ENCODE results near the gene ANKH.

DNA sequence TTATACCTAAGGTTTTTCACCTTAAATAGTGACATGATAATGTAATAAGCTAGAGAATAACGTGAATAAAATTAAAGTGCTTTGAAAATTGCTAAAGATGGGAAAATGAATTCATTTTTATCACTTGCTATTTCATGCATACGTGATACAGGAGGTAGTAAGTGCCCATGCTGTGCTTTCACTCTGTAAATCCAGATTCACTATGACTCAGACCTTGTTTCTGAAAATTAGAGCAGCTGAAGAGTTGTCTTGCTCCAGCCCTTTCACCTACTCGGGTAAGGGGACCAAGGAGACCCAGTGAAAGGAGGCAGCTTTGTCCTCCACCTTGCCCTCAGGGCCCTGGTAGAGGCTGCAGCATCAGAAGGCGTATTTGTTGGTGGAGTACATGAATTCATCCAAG, 87.9 kb downstream of the ANKH start:
- TF ChIP-seq, protein P1, sequence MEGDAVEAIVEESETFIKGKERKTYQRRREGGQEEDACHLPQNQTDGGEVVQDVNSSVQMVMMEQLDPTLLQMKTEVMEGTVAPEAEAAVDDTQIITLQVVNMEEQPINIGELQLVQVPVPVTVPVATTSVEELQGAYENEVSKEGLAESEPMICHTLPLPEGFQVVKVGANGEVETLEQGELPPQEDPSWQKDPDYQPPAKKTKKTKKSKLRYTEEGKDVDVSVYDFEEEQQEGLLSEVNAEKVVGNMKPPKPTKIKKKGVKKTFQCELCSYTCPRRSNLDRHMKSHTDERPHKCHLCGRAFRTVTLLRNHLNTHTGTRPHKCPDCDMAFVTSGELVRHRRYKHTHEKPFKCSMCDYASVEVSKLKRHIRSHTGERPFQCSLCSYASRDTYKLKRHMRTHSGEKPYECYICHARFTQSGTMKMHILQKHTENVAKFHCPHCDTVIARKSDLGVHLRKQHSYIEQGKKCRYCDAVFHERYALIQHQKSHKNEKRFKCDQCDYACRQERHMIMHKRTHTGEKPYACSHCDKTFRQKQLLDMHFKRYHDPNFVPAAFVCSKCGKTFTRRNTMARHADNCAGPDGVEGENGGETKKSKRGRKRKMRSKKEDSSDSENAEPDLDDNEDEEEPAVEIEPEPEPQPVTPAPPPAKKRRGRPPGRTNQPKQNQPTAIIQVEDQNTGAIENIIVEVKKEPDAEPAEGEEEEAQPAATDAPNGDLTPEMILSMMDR (IDR thresholded peaks at IDR 0.05; ENCODE audit: low read depth, low read length, poor library complexity, severe bottlenecking), result no peak
- TF ChIP-seq EZH2phosphoT487 (IDR thresholded peaks at IDR 0.05; ENCODE audit: borderline replicate concordance, low read length), result no peak

Data from DOHH2 (cell line).